Upper lobe of right lung (tissue), 1 donor: ENCODE measurements around the gene ADIG. TPM values are rescaled to one million over a fixed set of nuclear protein-coding genes. Genes with fewer than 3 reads are reported as not detected.

Experiments used
- ATAC-seq: fragments of 200-7000 bp; cut with Tn5 transposase; one replicate; pipeline ENCODE4 v1.9.1; 2020; ENCODE audit warnings: mild to moderate bottlenecking, moderate library complexity
- DNase-seq: peaks from one replicate; pipeline ENCODE4 v3.0.0-alpha.2; 2020
- H3K27ac ChIP-seq: fragments of 200-600 bp; one replicate; pipeline ENCODE4 v1.8.0; 2022
- H3K27me3 ChIP-seq: fragments of 200-600 bp; one replicate; pipeline ENCODE4 v1.8.0; 2022; ENCODE audit warnings: mild to moderate bottlenecking
- H3K36me3 ChIP-seq: fragments of 200-600 bp; one replicate; pipeline ENCODE4 v1.8.0; 2022
- H3K4me1 ChIP-seq: fragments of 200-600 bp; one replicate; pipeline ENCODE4 v1.8.0; 2022
- H3K4me3 ChIP-seq: fragments of 200-600 bp; one replicate; pipeline ENCODE4 v1.8.0; 2022; ENCODE audit warnings: mild to moderate bottlenecking
- H3K9me3 ChIP-seq: fragments of 200-600 bp; one replicate; pipeline ENCODE4 v1.8.0; 2022
- CTCF ChIP-seq: fragments of 200-600 bp; IDR thresholded peaks from one replicate; pipeline ENCODE4 v1.8.0; 2022; ENCODE audit warnings: antibody characterized with exemption
- intact Hi-C: fragments of 100-400 bp; cut with DNase I; formaldehyde crosslinking; loops from one replicate; pipeline ENCODE4 v1.11.0; 2022
- total RNA-seq: library from RNA; stranded (reverse); fragmentation: NEBNext Ultra II Directional; extraction: Animal tissue kit (Norgen Biotek cat#: 25700); gene quantifications from one replicate; pipeline ENCODE4 v1.2.1, GENCODE V29; 2021
- donor health status: DM: no; HTN: yes; CAD: no; lungs with severe emphysema.

Gene ADIG
- total RNA-seq, 1 donor from 2014 or later, result not detected

GRCh38 chr20:38573413-38573812 lies 7.6 kb upstream of the ADIG start:
- Histone ChIP-seq H3K36me3 (peaks cover 78% of the 10 kb centered on the region), H3K27ac (no peak overlapping the region), H3K27me3 (no peaks in the 10 kb centered on the region), H3K9me3 (no peaks in the 10 kb centered on the region), H3K4me3 (no peak overlapping the region), H3K4me1 (no peaks in the 10 kb centered on the region)
- no peak for DNase-seq
- intact Hi-C loops, result no loop called here
- TF ChIP-seq CTCF, result no peak
- ATAC-seq, result peak; percentile 46

- Histone ChIP-seq H3K36me3 (peaks cover 29% of the 10 kb centered on the region), H3K9me3 (no peaks in the 10 kb centered on the region), H3K4me1 (no peaks in the 10 kb centered on the region), H3K27me3 (no peaks in the 10 kb centered on the region), H3K4me3 (no peak overlapping the region), H3K27ac (no peak overlapping the region)
- peak; percentile 46 for ATAC-seq
- intact Hi-C loops, result no loop called here
- no peak for DNase-seq
- TF ChIP-seq CTCF, result no peak
Measured at GRCh38 chr20:38579219-38579910, 1.6 kb upstream of the ADIG start.

- Histone ChIP-seq H3K4me3 (no peak overlapping the region), H3K27ac (no peak overlapping the region), H3K27me3 (no peaks in the 10 kb centered on the region), H3K36me3 (peaks cover 24% of the 10 kb centered on the region), H3K9me3 (no peaks in the 10 kb centered on the region), H3K4me1 (no peaks in the 10 kb centered on the region)
- no peak for TF ChIP-seq CTCF
- no peak for DNase-seq
- ATAC-seq, result no peak
- intact Hi-C loops, result no loop called here
Measured at GRCh38 chr20:38579921-38580320, 1.1 kb upstream of the ADIG start.

GRCh38 chr20:38581830-38582358 lies 897 bp downstream of the ADIG start:
- intact Hi-C loops, result no loop called here
- no peak for TF ChIP-seq CTCF
- Histone ChIP-seq H3K4me3 (no peak overlapping the region), H3K9me3 (no peaks in the 10 kb centered on the region), H3K36me3 (peaks cover 4% of the 10 kb centered on the region), H3K27ac (no peak overlapping the region), H3K27me3 (no peaks in the 10 kb centered on the region), H3K4me1 (no peaks in the 10 kb centered on the region)
- DNase-seq (no peak), ATAC-seq (no peak)

GRCh38 chr20:38583306-38583705 lies 2.3 kb downstream of the ADIG start:
- DNase-seq (no peak), ATAC-seq (no peak)
- no peak for TF ChIP-seq CTCF
- Histone ChIP-seq H3K9me3 (no peaks in the 10 kb centered on the region), H3K27me3 (no peaks in the 10 kb centered on the region), H3K4me1 (no peaks in the 10 kb centered on the region), H3K27ac (no peak overlapping the region), H3K36me3 (no peaks in the 10 kb centered on the region), H3K4me3 (no peak overlapping the region)
- intact Hi-C loops, result no loop called here
